GM12872 (cell line): ENCODE data around the gene MCOLN1.

Experiments
- TF ChIP-seq, protein P1 (sequence below): IDR thresholded peaks from 3 replicates; pipeline ENCODE4 v1.5.1; 2011; ENCODE audit warnings: low read depth, mild to moderate bottlenecking, low read length, moderate library complexity; ENCODE audit not compliant: insufficient read depth

The MCOLN1 gene

DNA sequence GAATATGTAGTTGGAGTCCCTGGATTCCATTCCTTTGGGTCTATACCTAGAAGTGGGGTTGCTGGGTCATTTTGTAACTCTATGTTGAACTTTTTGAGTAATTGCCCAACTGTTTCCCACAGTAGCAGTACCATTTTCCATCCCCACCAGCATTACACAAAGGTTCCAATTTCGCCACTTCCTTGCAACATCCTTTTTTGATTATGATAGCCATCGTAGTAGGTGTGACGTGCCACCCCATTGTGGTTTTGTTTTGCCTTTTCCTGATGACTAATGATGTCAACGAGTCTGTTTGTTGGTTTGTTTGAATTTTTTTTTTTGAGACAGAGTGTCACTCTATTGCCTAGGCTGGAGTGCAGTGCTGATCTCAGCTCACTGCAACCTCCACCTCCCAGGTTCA lies 30.3 kb upstream of the MCOLN1 start:
- TF ChIP-seq, protein P1, sequence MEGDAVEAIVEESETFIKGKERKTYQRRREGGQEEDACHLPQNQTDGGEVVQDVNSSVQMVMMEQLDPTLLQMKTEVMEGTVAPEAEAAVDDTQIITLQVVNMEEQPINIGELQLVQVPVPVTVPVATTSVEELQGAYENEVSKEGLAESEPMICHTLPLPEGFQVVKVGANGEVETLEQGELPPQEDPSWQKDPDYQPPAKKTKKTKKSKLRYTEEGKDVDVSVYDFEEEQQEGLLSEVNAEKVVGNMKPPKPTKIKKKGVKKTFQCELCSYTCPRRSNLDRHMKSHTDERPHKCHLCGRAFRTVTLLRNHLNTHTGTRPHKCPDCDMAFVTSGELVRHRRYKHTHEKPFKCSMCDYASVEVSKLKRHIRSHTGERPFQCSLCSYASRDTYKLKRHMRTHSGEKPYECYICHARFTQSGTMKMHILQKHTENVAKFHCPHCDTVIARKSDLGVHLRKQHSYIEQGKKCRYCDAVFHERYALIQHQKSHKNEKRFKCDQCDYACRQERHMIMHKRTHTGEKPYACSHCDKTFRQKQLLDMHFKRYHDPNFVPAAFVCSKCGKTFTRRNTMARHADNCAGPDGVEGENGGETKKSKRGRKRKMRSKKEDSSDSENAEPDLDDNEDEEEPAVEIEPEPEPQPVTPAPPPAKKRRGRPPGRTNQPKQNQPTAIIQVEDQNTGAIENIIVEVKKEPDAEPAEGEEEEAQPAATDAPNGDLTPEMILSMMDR = no peak

DNA sequence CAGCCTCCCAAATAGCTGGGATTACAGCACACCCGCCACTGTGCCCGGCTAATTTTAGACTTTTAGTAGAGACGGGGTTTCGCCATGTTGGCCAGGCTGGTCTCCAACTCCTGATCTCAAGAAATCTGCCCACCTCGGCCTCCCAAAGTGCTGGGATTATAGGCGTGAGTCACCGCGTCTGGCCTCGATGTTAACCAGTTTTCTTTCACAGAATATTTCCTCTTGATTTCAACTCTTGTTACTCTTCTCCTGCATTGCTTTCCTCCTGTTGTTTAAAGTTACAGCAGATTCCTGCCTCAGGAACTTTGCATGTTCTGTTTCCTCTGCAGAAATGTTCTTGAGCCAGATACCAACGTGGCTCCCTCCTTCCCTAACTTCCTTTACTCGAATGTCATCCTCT lies 29.9 kb upstream of the MCOLN1 start:
- TF ChIP-seq, protein P1 = no peak

DNA sequence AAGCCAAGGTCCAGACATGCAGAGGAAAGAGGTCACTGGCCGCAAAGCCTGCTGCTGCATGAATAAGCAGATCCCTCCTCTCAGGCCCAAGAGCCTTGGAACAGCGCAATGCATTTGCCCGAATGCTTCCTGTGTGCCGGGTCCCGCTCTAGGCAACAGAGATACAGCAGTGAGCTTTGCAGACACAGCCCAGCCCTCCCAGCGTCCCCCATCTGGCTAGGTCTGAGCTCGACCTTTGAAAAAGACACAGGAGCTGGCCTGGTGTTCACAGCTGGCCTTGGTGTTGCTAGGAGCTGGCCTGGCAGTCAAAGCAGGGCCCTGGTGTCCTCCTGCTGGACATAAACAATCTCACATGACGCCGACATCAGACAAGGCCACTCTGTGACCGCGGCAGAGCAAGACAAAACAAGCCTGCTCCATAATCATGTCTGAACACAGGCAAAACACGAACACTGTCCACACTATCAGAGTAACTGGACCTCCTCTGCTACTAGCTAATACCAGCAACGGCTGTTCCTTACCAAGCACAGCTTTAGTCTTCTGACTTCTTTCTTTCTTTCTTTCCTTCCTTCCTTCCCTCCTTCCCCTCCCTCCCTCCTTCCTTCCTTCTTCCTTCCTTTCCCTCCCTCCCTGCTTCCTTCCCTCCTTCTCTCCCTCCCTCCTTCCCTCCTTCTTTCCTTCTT lies 27.9 kb upstream of the MCOLN1 start:
- TF ChIP-seq, protein P1 = no peak

DNA sequence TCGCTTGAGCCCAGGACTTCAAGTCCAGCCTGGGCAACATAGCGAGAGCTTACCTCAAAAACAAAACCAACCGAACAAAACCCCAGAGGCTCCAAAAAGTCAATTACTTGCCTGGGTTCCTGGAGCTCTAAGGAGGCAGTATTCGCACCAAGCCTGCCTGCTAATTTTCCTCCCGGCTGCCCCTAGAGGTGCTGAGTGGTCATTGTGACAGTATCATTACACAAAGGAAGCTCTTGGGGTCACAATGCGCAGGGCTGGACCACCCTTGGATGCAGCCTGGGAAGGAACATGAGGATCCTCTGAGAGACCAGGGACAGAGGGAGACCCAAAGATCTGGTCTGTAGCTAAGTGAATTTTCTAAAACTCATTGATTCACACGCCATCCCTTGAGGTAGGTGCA lies 25.1 kb upstream of the MCOLN1 start:
- TF ChIP-seq, protein P1 = peak; percentile 60

DNA sequence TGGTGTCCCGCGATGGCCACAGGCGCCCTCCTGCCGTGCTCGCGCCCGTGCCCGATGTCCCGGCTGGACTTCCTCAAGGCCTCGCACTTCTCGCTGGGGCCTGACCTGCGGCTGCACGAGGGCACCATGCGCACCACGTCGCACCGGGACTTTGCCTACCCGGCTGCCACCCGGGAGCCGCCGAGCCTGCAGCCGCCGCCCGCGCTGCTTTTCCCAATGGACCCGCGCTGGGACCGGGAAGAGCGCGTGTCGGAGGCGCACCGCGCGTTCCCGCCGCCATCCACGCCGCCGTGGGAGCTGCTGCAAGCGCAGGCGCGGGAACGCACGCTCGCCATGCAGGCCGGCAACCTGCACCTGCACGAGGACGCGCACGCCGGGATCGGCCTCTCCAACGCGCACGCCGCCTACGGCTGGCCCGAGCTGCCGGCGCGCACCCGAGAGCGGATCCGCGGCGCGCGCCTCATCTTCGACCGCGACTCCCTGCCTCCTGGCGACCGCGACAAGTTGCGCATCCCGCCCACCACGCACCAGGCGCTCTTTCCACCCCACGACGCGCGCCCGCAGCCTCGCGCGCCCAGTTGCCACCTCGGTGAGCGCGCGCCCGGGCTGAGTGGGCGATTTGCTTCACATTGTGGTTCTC lies 21.5 kb upstream of the MCOLN1 start:
- TF ChIP-seq, protein P1 = no peak

DNA sequence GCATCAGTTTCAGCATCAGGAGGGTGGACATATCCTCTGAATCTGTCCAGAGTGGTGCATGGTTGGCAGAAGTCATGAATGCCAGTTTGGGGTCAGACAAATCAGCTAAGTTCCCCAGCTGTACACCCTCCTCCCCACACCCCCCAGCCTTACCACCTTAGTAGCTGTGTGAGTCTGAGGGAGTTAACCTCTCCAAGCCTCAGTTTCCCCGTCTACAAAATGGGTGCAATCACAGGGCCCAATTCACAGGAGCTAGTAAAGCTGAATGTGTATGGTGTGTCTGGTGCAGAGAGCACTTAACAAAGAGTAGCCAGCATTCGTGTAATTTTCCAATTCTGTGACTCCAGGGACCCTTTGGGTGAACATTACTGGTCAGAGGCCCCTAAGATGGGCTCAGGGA lies 19.9 kb upstream of the MCOLN1 start:
- TF ChIP-seq, protein P1 = no peak

DNA sequence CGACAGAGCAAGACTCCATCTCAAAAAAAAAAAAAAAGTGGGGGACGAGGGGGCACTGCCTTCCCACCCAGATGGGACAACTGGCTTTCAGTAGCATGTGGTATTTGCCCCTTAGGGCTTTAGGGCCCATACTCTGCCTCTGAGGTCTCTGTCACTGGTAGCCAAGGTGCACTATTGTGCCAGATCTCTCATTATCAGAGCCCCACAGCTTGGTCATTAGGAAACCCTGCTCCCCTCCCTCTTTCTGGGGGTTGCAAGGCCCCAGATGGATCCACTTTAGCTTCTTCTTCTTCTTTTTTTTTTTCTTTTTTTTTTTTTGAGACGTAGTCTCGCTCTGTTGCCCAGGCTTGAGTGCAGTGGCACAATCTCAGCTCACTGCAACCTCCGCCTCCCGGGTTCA lies 17.7 kb upstream of the MCOLN1 start:
- TF ChIP-seq, protein P1 = no peak
